Gastrocnemius medialis (tissue), 4 donors: ENCODE results near the gene PRMT3.

Experiments
- CTCF ChIP-seq, 5 experiments: fragments of 450-650 bp in 3 of 5; fragments of 200-600 bp in 2 of 5; sonication (generic) in 2 of 5; IDR thresholded peaks in 4 of 5; conservative IDR thresholded peaks in 1 of 5; 1 replicate in 4 of 5; 2 replicates in 1 of 5; pipeline ENCODE4 v1.5.1; 2016 to 2019; ENCODE audit warnings: antibody characterized with exemption in 5 of 5, mild to moderate bottlenecking in 3 of 5, moderate library complexity in 3 of 5
- POLR2A ChIP-seq, 2 donors: fragments of 450-650 bp; IDR thresholded peaks; one replicate each; pipeline ENCODE4 v1.6.1; 2017; ENCODE audit warnings: antibody characterized with exemption in 2 of 2, mild to moderate bottlenecking in 2 of 2, moderate library complexity in 2 of 2

GRCh38 chr11:20457001-20457799, 69.7 kb downstream of the PRMT3 start:
- no peak for TF ChIP-seq CTCF (IDR thresholded peaks at IDR 0.05 in 4 of 5, conservative IDR thresholded peaks at IDR 0.05 in 1 of 5)
- no peak for TF ChIP-seq POLR2A (IDR thresholded peaks at IDR 0.05)
